Skeletal muscle satellite cell (primary cell): Measurements from ENCODE around the gene RNGTT.
"Not testable (repeated sequence)": the region's sequence is repeated elsewhere in the genome, so short reads cannot be mapped to it uniquely, and the experiment has no call there.

Experiments used
- H3K27me3 ChIP-seq: 2 replicates; pipeline ENCODE4 v1.7.0; 2013; ENCODE audit warnings: low read length; ENCODE audit not compliant: control insufficient read depth, insufficient read depth
- H3K36me3 ChIP-seq: 2 replicates; pipeline ENCODE4 v1.7.0; 2013; ENCODE audit warnings: mild to moderate bottlenecking, control low read depth, low read length; ENCODE audit not compliant: insufficient read depth
- H3K4me1 ChIP-seq: 2 replicates; pipeline ENCODE4 v1.7.0; 2013; ENCODE audit warnings: low read length; ENCODE audit not compliant: control insufficient read depth, insufficient read depth
- H3K4me2 ChIP-seq: 2 replicates; pipeline ENCODE4 v1.7.0; 2013; ENCODE audit warnings: mild to moderate bottlenecking, low read length
- H3K4me3 ChIP-seq: 2 replicates; pipeline ENCODE4 v1.7.0; 2013; ENCODE audit warnings: low read length
- H3K9ac ChIP-seq: 2 replicates; pipeline ENCODE4 v1.7.0; 2013; ENCODE audit warnings: mild to moderate bottlenecking, low read depth, low read length, moderate library complexity
- H3K9me3 ChIP-seq: replicated peaks from 2 replicates; pipeline ENCODE4 v1.7.0; 2013; ENCODE audit warnings: mild to moderate bottlenecking, control low read depth, low read length

The RNGTT gene

GRCh38 chr6:88920774-88921733 lies 42.4 kb downstream of the RNGTT start:
- Histone ChIP-seq H3K9ac (no peak overlapping the region), H3K4me2 (no peak overlapping the region), H3K36me3 (no peaks in the 10 kb centered on the region), H3K9me3 (no peaks in the 10 kb centered on the region), H3K27me3 (no peaks in the 10 kb centered on the region), H3K4me1 (no peaks in the 10 kb centered on the region), H3K4me3 (no peak overlapping the region)

- H3K4me3 ChIP-seq = no peak overlapping the region
- no peak overlapping the region for H3K9ac ChIP-seq
- no peaks in the 10 kb centered on the region for H3K9me3 ChIP-seq
- no peaks in the 10 kb centered on the region for H3K36me3 ChIP-seq
- no peaks in the 10 kb centered on the region for H3K4me1 ChIP-seq
- H3K27me3 ChIP-seq = no peaks in the 10 kb centered on the region
- H3K4me2 ChIP-seq = no peak overlapping the region
Measured at GRCh38 chr6:88920088-88920487, 43.3 kb downstream of the RNGTT start.

- H3K27me3 ChIP-seq = no peaks in the 10 kb centered on the region
- H3K4me1 ChIP-seq = no peaks in the 10 kb centered on the region
- no peaks in the 10 kb centered on the region for H3K36me3 ChIP-seq
- H3K9me3 ChIP-seq = no peaks in the 10 kb centered on the region
- H3K9ac ChIP-seq = no peak overlapping the region
- H3K4me2 ChIP-seq = no peak overlapping the region
- H3K4me3 ChIP-seq = no peak overlapping the region
Measured at GRCh38 chr6:88919032-88919431, 44.4 kb downstream of the RNGTT start.

GRCh38 chr6:88916615-88917208 lies 46.7 kb downstream of the RNGTT start:
- H3K4me2 ChIP-seq = no peak overlapping the region
- H3K9ac ChIP-seq = no peak overlapping the region
- H3K36me3 ChIP-seq = no peaks in the 10 kb centered on the region
- no peak overlapping the region for H3K4me3 ChIP-seq
- H3K9me3 ChIP-seq = no peaks in the 10 kb centered on the region
- H3K27me3 ChIP-seq = no peaks in the 10 kb centered on the region
- no peaks in the 10 kb centered on the region for H3K4me1 ChIP-seq

GRCh38 chr6:88914895-88915598 lies 48.4 kb downstream of the RNGTT start:
- peaks cover 6% of the 10 kb centered on the region for H3K4me1 ChIP-seq
- H3K27me3 ChIP-seq = no peaks in the 10 kb centered on the region
- no peak overlapping the region for H3K9ac ChIP-seq
- no peak overlapping the region for H3K4me3 ChIP-seq
- H3K4me2 ChIP-seq = no peak overlapping the region
- no peaks in the 10 kb centered on the region for H3K9me3 ChIP-seq
- H3K36me3 ChIP-seq = no peaks in the 10 kb centered on the region

GRCh38 chr6:88914180-88914579 lies 49.2 kb downstream of the RNGTT start:
- Histone ChIP-seq H3K36me3 (no peaks in the 10 kb centered on the region), H3K27me3 (no peaks in the 10 kb centered on the region), H3K4me2 (no peak overlapping the region), H3K4me1 (peaks cover 6% of the 10 kb centered on the region), H3K9me3 (no peaks in the 10 kb centered on the region), H3K4me3 (no peak overlapping the region), H3K9ac (no peak overlapping the region)

GRCh38 chr6:88913471-88913870 lies 49.9 kb downstream of the RNGTT start:
- no peaks in the 10 kb centered on the region for H3K9me3 ChIP-seq
- no peak overlapping the region for H3K4me3 ChIP-seq
- no peaks in the 10 kb centered on the region for H3K36me3 ChIP-seq
- no peaks in the 10 kb centered on the region for H3K27me3 ChIP-seq
- no peak overlapping the region for H3K4me2 ChIP-seq
- peaks cover 9% of the 10 kb centered on the region for H3K4me1 ChIP-seq
- no peak overlapping the region for H3K9ac ChIP-seq

- Histone ChIP-seq H3K36me3 (no peaks in the 10 kb centered on the region), H3K9me3 (no peaks in the 10 kb centered on the region), H3K4me1 (peaks cover 9% of the 10 kb centered on the region), H3K4me2 (no peak overlapping the region), H3K4me3 (no peak overlapping the region), H3K9ac (no peak overlapping the region), H3K27me3 (no peaks in the 10 kb centered on the region)
Measured at GRCh38 chr6:88910922-88911778, 52.3 kb downstream of the RNGTT start.

GRCh38 chr6:88908598-88909548 lies 54.5 kb downstream of the RNGTT start:
- H3K9me3 ChIP-seq = no peaks in the 10 kb centered on the region
- H3K9ac ChIP-seq = no peak overlapping the region

GRCh38 chr6:88907148-88907547 lies 56.3 kb downstream of the RNGTT start:
- not testable (repeated sequence) for H3K27me3 ChIP-seq, H3K36me3 ChIP-seq, H3K4me1 ChIP-seq, H3K4me2 ChIP-seq, H3K4me3 ChIP-seq, H3K9me3 ChIP-seq, H3K9ac ChIP-seq

More at GRCh38 chr6:88908598-88909548, 54.5 kb downstream of the RNGTT start:
- H3K4me3 ChIP-seq = no peak overlapping the region
- H3K4me2 ChIP-seq = no peak overlapping the region
- peaks cover 2% of the 10 kb centered on the region for H3K36me3 ChIP-seq
- H3K27me3 ChIP-seq = no peaks in the 10 kb centered on the region
- peaks cover 9% of the 10 kb centered on the region for H3K4me1 ChIP-seq
